Tibial nerve (tissue), 4 donors: ENCODE data around the gene GRB2. TPM values are rescaled to one million over a fixed set of nuclear protein-coding genes. Genes with fewer than 3 reads are reported as not detected.

Experiments
- DNase-seq, 2 donors: peaks; one replicate each; pipeline ENCODE4 v3.0.0-alpha.2; 2019; ENCODE audit warnings: low spot score in 2 of 2
- H3K27ac ChIP-seq, 4 donors: fragments of 200-600 bp; sonication (generic) in 3 of 4; one replicate each; pipeline ENCODE4 v1.5.1; 2017 to 2019; ENCODE audit warnings: mild to moderate bottlenecking in 1 of 4
- H3K27me3 ChIP-seq, 2 donors: fragments of 200-600 bp; sonication (generic) in 1 of 2; one replicate each; pipeline versions ENCODE4 v1.5.1 to v1.6.0; 2017 to 2019
- H3K36me3 ChIP-seq, 3 donors: fragments of 200-600 bp; sonication (generic); one replicate each; pipeline ENCODE4 v1.5.1; 2018 to 2019
- H3K4me1 ChIP-seq, 4 donors: fragments of 200-600 bp; sonication (generic) in 3 of 4; one replicate each; pipeline ENCODE4 v1.5.1; 2017 to 2019
- H3K4me3 ChIP-seq, 4 donors: fragments of 200-600 bp; sonication (generic) in 3 of 4; one replicate each; pipeline ENCODE4 v1.5.1; 2017 to 2019; ENCODE audit warnings: mild to moderate bottlenecking in 1 of 4, moderate library complexity in 1 of 4
- H3K9me3 ChIP-seq, 4 donors: fragments of 200-600 bp; sonication (generic) in 3 of 4; one replicate each; pipeline ENCODE4 v1.5.1; 2017 to 2019
- EP300 ChIP-seq, 2 donors: sonication (generic); formaldehyde crosslinking; IDR thresholded peaks; one replicate each; pipeline ENCODE4 v1.6.1; 2017; ENCODE audit warnings: antibody characterized with exemption in 2 of 2, mild to moderate bottlenecking in 1 of 2
- POLR2A ChIP-seq, 2 donors: fragments of 450-650 bp; IDR thresholded peaks; one replicate each; pipeline ENCODE4 v1.6.1; 2017; ENCODE audit warnings: antibody characterized with exemption in 2 of 2, mild to moderate bottlenecking in 2 of 2, moderate library complexity in 2 of 2
- WGBS, 2 donors: methylation state at CpG; one replicate each; pipeline ENCODE4 v1.1.5; 2018; 5-methylcytosine and 5-hydroxymethylcytosine counted together
- total RNA-seq, 4 donors: library from RNA; depleted of rRNA; stranded (reverse); fragments of >200 nt; gene quantifications; one replicate each; pipeline ENCODE4 v1.1.0, GENCODE V29; 2016
- TF ChIP-seq, protein P1 (sequence below), 5 experiments: fragments of 200-600 bp in 3 of 5; fragments of 450-650 bp in 2 of 5; sonication (generic) in 3 of 5; IDR thresholded peaks; one replicate each; pipeline ENCODE4 v1.5.1; 2016 to 2019; ENCODE audit warnings: antibody characterized with exemption in 5 of 5, mild to moderate bottlenecking in 3 of 5, moderate library complexity in 2 of 5

GRB2 gene
- total RNA-seq, 4 donors from 2014 or later: 77.6 to 139 (median 133) TPM

GRCh38 chr17:75361996-75362395, 43.5 kb downstream of the GRB2 start:
- no peak for DNase-seq
- TF ChIP-seq, protein P1, sequence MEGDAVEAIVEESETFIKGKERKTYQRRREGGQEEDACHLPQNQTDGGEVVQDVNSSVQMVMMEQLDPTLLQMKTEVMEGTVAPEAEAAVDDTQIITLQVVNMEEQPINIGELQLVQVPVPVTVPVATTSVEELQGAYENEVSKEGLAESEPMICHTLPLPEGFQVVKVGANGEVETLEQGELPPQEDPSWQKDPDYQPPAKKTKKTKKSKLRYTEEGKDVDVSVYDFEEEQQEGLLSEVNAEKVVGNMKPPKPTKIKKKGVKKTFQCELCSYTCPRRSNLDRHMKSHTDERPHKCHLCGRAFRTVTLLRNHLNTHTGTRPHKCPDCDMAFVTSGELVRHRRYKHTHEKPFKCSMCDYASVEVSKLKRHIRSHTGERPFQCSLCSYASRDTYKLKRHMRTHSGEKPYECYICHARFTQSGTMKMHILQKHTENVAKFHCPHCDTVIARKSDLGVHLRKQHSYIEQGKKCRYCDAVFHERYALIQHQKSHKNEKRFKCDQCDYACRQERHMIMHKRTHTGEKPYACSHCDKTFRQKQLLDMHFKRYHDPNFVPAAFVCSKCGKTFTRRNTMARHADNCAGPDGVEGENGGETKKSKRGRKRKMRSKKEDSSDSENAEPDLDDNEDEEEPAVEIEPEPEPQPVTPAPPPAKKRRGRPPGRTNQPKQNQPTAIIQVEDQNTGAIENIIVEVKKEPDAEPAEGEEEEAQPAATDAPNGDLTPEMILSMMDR (IDR thresholded peaks at IDR 0.05): no peak
- TF ChIP-seq POLR2A (IDR thresholded peaks at IDR 0.05): no peak
- no peak for TF ChIP-seq EP300 (IDR thresholded peaks at IDR 0.05)
- WGBS, 2 donors: 47 to 50% methylated on average over 2 of the region's 2 CpGs
- H3K27me3 ChIP-seq: no peaks in the 10 kb centered on the region
- no peaks in the 10 kb centered on the region for H3K36me3 ChIP-seq
- H3K4me3 ChIP-seq: no peak overlapping the region
- H3K4me1 ChIP-seq: peaks cover 0 to 69% (median 22%) of the 10 kb centered on the region in 4 donors
- no peak overlapping the region for H3K27ac ChIP-seq
- H3K9me3 ChIP-seq: no peaks in the 10 kb centered on the region

- 33 to 43% methylated on average over 3 of the region's 3 CpGs for WGBS, 2 donors
- Histone ChIP-seq H3K4me1 (peaks cover 0 to 64% (median 20%) of the 10 kb centered on the region in 4 donors), H3K9me3 (no peaks in the 10 kb centered on the region)
Observed at GRCh38 chr17:75361344-75361743, 44.1 kb downstream of the GRB2 start.

GRCh38 chr17:75356260-75356937, 49.1 kb downstream of the GRB2 start:
- H3K27me3 ChIP-seq: no peaks in the 10 kb centered on the region
- peaks cover 0 to 36% (median 10%) of the 10 kb centered on the region in 4 donors for H3K4me1 ChIP-seq
- WGBS, 2 donors: 79 to 81% methylated on average over 9 of the region's 9 CpGs
- TF ChIP-seq POLR2A (IDR thresholded peaks at IDR 0.05): no peak
- TF ChIP-seq, protein P1 (IDR thresholded peaks at IDR 0.05): no peak
- no peak for TF ChIP-seq EP300 (IDR thresholded peaks at IDR 0.05)
- no peaks in the 10 kb centered on the region for H3K9me3 ChIP-seq
- no peak overlapping the region for H3K27ac ChIP-seq
- no peaks in the 10 kb centered on the region for H3K36me3 ChIP-seq
- DNase-seq: no peak
- no peak overlapping the region for H3K4me3 ChIP-seq

More at GRCh38 chr17:75361344-75361743, 44.1 kb downstream of the GRB2 start:
- TF ChIP-seq EP300 (IDR thresholded peaks at IDR 0.05) (no peak), POLR2A (IDR thresholded peaks at IDR 0.05) (no peak)
- TF ChIP-seq, protein P1 (IDR thresholded peaks at IDR 0.05): no peak
- Histone ChIP-seq H3K27me3 (no peaks in the 10 kb centered on the region), H3K36me3 (no peaks in the 10 kb centered on the region), H3K27ac (no peak overlapping the region), H3K4me3 (no peak overlapping the region)
- DNase-seq: no peak

DNA sequence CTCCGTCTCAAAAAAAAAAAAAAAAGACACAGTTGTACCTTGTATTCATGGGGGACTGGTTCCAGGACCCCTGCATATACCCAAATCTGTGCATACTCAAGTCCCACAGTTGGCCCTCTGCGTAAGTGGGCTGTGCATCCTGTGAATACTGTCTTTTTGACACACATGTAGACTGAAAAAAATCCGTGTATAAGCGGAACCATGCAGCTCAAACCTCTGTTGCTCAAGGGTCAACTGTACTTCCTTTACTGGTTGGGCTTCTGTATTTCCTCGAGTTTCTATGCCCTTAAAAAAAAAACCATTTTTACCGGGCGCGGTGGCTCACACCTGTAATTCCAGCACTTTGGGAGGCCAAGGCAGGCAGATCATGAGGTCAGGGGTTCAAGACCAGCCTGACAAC, 52.3 kb downstream of the GRB2 start:
- no peak overlapping the region for H3K4me3 ChIP-seq
- TF ChIP-seq POLR2A (IDR thresholded peaks at IDR 0.05) (no peak), EP300 (IDR thresholded peaks at IDR 0.05) (no peak)
- TF ChIP-seq, protein P1 (IDR thresholded peaks at IDR 0.05): no peak
- no peaks in the 10 kb centered on the region for H3K9me3 ChIP-seq
- no peak overlapping the region for H3K27ac ChIP-seq
- no peaks in the 10 kb centered on the region for H3K27me3 ChIP-seq
- H3K36me3 ChIP-seq: no peaks in the 10 kb centered on the region
- peaks cover 0 to 44% (median 5%) of the 10 kb centered on the region in 4 donors for H3K4me1 ChIP-seq
- no peak for DNase-seq
- WGBS, 2 donors: 96 to 97% methylated on average over 8 of the region's 8 CpGs

- TF ChIP-seq EP300 (IDR thresholded peaks at IDR 0.05): no peak
- TF ChIP-seq, protein P1 (IDR thresholded peaks at IDR 0.05): no peak
- TF ChIP-seq POLR2A (IDR thresholded peaks at IDR 0.05): no peak
- Histone ChIP-seq H3K9me3 (no peaks in the 10 kb centered on the region), H3K36me3 (no peaks in the 10 kb centered on the region), H3K4me1 (peaks cover 0 to 48% (median 11%) of the 10 kb centered on the region in 4 donors), H3K27me3 (no peaks in the 10 kb centered on the region), H3K4me3 (no peak overlapping the region), H3K27ac (no peak overlapping the region)
- DNase-seq: no peak
- 42 to 45% methylated on average over 7 of the region's 7 CpGs for WGBS, 2 donors
Observed at GRCh38 chr17:75352079-75352569, 53.4 kb downstream of the GRB2 start.
